K562 (cell line): ENCODE data around the gene ACLY. TPM values are rescaled to one million over a fixed set of nuclear protein-coding genes. Genes with fewer than 3 reads are reported as not detected.
A peak's percentile ranks its signal among the peaks of the same experiment; 100 is the strongest.

Experiments
- CC2D1A ChIP-seq: fragments of 450-650 bp; IDR thresholded peaks from 2 replicates; pipeline ENCODE4 v1.6.1; 2017; ENCODE audit warnings: mild to moderate bottlenecking
- EGR1 ChIP-seq: fragments of 450-650 bp; conservative IDR thresholded peaks from 2 replicates; pipeline ENCODE4 v1.6.1; 2017; ENCODE audit warnings: mild to moderate bottlenecking
- HEY1 ChIP-seq: fragments of 250-450 bp; sonication (Bioruptor Pico); IDR thresholded peaks from 2 replicates; pipeline ENCODE4 v1.5.0; 2020; ENCODE audit warnings: mild to moderate bottlenecking, moderate library complexity, borderline replicate concordance
- HMGN3 ChIP-seq: IDR thresholded peaks from 2 replicates; pipeline ENCODE4 v1.6.1; 2011; ENCODE audit warnings: borderline replicate concordance, low read depth, mild to moderate bottlenecking, mixed read lengths, low read length; ENCODE audit not compliant: insufficient read length; ENCODE audit errors: extremely low read depth
- L3MBTL2 ChIP-seq: fragments of 450-650 bp; IDR thresholded peaks from 2 replicates; pipeline ENCODE4 v1.6.1; 2016; ENCODE audit warnings: mild to moderate bottlenecking, moderate library complexity
- MLLT1 ChIP-seq, 2 experiments: fragments of 450-650 bp; IDR thresholded peaks; 2 replicates each; pipeline ENCODE4 v1.6.1; 2016
- NRF1 ChIP-seq, 2 experiments: fragments of 450-650 bp; IDR thresholded peaks in 1 of 2; conservative IDR thresholded peaks in 1 of 2; 2 replicates each; pipeline ENCODE4 v1.6.1; 2014; ENCODE audit warnings: mild to moderate bottlenecking in 2 of 2
- PHF20 ChIP-seq: fragments of 450-650 bp; IDR thresholded peaks from 2 replicates; pipeline ENCODE4 v1.6.1; 2018; ENCODE audit not compliant: partially characterized antibody
- RCOR1 ChIP-seq, 2 experiments: IDR thresholded peaks; 2 replicates each; pipeline ENCODE4 v1.6.1; 2012; ENCODE audit warnings: low read depth in 2 of 2, low read length in 2 of 2, borderline replicate concordance in 1 of 2, improper control_type of control experiment in 1 of 2
- REST ChIP-seq, 2 experiments: fragments of 450-650 bp; formaldehyde crosslinking in 1 of 2; IDR thresholded peaks; 2 replicates each; pipeline versions ENCODE4 v1.4.0 to v1.6.1; 2014 to 2020; ENCODE audit warnings: mild to moderate bottlenecking in 2 of 2, borderline replicate concordance in 1 of 2, low read depth in 1 of 2
- WHSC1 ChIP-seq: IDR thresholded peaks from one replicate; pipeline ENCODE4 v1.6.1; 2012; ENCODE audit warnings: low read length, control low read depth, inconsistent platforms
- ZBTB7A ChIP-seq: IDR thresholded peaks from 2 replicates; pipeline ENCODE4 v1.6.1; 2011; ENCODE audit warnings: low read depth, mild to moderate bottlenecking, low read length, moderate library complexity, borderline replicate concordance; ENCODE audit not compliant: control insufficient read depth
- polyA plus RNA-seq, 8 experiments: library from polyadenylated mRNA; depleted of rRNA in 4 of 8; stranded (reverse) in 5 of 8; unstranded in 3 of 8; fragments of >200 nt; fragmentation: Nextera tagmentation in 2 of 8; fragmentation: Illumina TruSeq in 1 of 8; extraction: Ambion mirVana in 2 of 8; extraction: Trizol in 1 of 8; gene quantifications; 2 replicates each; pipeline versions ENCODE4 v1.2.1 to v1.2.3, GENCODE V29; 2011 to 2014; ENCODE audit warnings: inconsistent platforms in 1 of 8, missing spikeins in 1 of 8
- total RNA-seq, 7 experiments: library from RNA; depleted of rRNA in 6 of 7; stranded (reverse); fragments of >200 nt in 6 of 7; fragmentation: Illumina TruSeq in 2 of 7; extraction: Trizol in 2 of 7; gene quantifications; 2 replicates each; pipeline versions ENCODE4 v1.2.1 to v1.2.3, GENCODE V29; 2011 to 2021; ENCODE audit warnings: low replicate concordance in 1 of 7
- TF ChIP-seq, protein P1 (sequence below): fragments of 250-450 bp; sonication (Bioruptor Pico); IDR thresholded peaks from 2 replicates; pipeline ENCODE4 v1.4.0; 2020; ENCODE audit warnings: mild to moderate bottlenecking, moderate library complexity

The ACLY gene
- total and polyA plus RNA-seq, 9 of the 15 experiments (the other 6 are each of a cell fraction or from before 2014, with no cell fraction given): 42.9 to 280 (median 125) TPM

- 0 out of 2 replicates have a peak, but pooled peaks have one; percentile 24 for TF ChIP-seq CC2D1A
- 0 out of 4 replicates have a peak, but pooled peaks of 1 of the 2 experiments have one; percentile 34 for TF ChIP-seq NRF1 (conservative IDR thresholded peaks at IDR 0.05 in 1 of 2, IDR thresholded peaks at IDR 0.05 in 1 of 2)
- TF ChIP-seq HMGN3: peak; percentile 21
- peak; percentile 84 for TF ChIP-seq REST (IDR thresholded peaks at IDR 0.05; ENCODE audit: borderline replicate concordance)
- no peak for TF ChIP-seq REST (CRISPR knock-in tag; IDR thresholded peaks at IDR 0.05; ENCODE audit: low read depth)
- TF ChIP-seq HEY1 (CRISPR knock-in tag): no peak
- TF ChIP-seq MLLT1 (IDR thresholded peaks at IDR 0.05): no peak
- TF ChIP-seq WHSC1: no peak
- peak in 1 of 2 experiments; percentile 33; a peak in 1 of 4 replicates for TF ChIP-seq RCOR1 (IDR thresholded peaks at IDR 0.05; ENCODE audit: borderline replicate concordance in 1 of 2, low read depth in 2 of 2, low read length in 2 of 2)
- TF ChIP-seq ZBTB7A: peak; percentile 62; the same call in 1 of the 2 replicates
- no peak for TF ChIP-seq PHF20
- TF ChIP-seq, protein P1, sequence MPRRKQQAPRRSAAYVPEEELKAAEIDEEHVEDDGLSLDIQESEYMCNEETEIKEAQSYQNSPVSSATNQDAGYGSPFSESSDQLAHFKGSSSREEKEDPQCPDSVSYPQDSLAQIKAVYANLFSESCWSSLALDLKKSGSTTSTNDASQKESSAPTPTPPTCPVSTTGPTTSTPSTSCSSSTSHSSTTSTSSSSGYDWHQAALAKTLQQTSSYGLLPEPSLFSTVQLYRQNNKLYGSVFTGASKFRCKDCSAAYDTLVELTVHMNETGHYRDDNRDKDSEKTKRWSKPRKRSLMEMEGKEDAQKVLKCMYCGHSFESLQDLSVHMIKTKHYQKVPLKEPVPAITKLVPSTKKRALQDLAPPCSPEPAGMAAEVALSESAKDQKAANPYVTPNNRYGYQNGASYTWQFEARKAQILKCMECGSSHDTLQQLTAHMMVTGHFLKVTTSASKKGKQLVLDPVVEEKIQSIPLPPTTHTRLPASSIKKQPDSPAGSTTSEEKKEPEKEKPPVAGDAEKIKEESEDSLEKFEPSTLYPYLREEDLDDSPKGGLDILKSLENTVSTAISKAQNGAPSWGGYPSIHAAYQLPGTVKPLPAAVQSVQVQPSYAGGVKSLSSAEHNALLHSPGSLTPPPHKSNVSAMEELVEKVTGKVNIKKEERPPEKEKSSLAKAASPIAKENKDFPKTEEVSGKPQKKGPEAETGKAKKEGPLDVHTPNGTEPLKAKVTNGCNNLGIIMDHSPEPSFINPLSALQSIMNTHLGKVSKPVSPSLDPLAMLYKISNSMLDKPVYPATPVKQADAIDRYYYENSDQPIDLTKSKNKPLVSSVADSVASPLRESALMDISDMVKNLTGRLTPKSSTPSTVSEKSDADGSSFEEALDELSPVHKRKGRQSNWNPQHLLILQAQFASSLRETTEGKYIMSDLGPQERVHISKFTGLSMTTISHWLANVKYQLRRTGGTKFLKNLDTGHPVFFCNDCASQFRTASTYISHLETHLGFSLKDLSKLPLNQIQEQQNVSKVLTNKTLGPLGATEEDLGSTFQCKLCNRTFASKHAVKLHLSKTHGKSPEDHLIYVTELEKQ: no peak
- 0 out of 2 replicates have a peak, but pooled peaks have one; percentile 27 for TF ChIP-seq L3MBTL2
- peak; percentile 10; the same call in 1 of the 2 replicates for TF ChIP-seq EGR1
Observed at GRCh38 chr17:41959336-41960095, 40.8 kb upstream of the ACLY start (continued).
